Measurements from ENCODE around the gene COMTD1.

COMTD1 gene

GRCh38 chr10:75231672-75232581, 3.8 kb downstream of the COMTD1 start:
- POLR2A ChIA-PET: interaction anchor here (0.6 to 2.1 kb wide), 7 partner anchors 8 to 1366 kb away, joined by 3 to 10 read pairs (median 4); partner anchors contain the start of gene SAMD8
- H3K9me3 ChIP-seq (ENCODE audit: control insufficient read depth, insufficient read depth, low read depth, low read length): no peaks in the 10 kb centered on the region
- no peak overlapping the region for H3K27ac ChIP-seq (ENCODE audit: extremely low read depth, low read depth, low read length)
- CTCF ChIA-PET: interaction anchor here (0.7 to 3.4 kb wide), 11 partner anchors 9 to 92 kb away, joined by 3 to 28 read pairs (median 6); no protein-coding TSS in a partner anchor
- H3K36me3 ChIP-seq (ENCODE audit: control insufficient read depth in 2 of 2, insufficient read depth in 1 of 2, low read length in 2 of 2): peaks cover 8 to 63% of the 10 kb centered on the region in 2 experiments
- no peaks in the 10 kb centered on the region; the same call in 1 of the 2 replicates for H3K4me1 ChIP-seq (ENCODE audit: control insufficient read depth, insufficient read depth, low read length)
- H3K4me3 ChIP-seq (ENCODE audit: low read depth, low read length): no peak overlapping the region
- TF ChIP-seq ZNF404 (tag by site-specific recombination; IDR thresholded peaks at IDR 0.05) (no peak), PBX3 (CRISPR knock-in tag; IDR thresholded peaks at IDR 0.05) (no peak), ZBTB1 (tag by site-specific recombination; IDR thresholded peaks at IDR 0.05) (no peak), ZSCAN23 (tag by site-specific recombination; IDR thresholded peaks at IDR 0.05) (no peak), ZNF548 (tag by site-specific recombination; IDR thresholded peaks at IDR 0.05) (no peak), ZNF214 (tag by site-specific recombination; IDR thresholded peaks at IDR 0.05; ENCODE audit: borderline replicate concordance) (no peak), KLF10 (tag by site-specific recombination; IDR thresholded peaks at IDR 0.05) (no peak), PATZ1 (tag by site-specific recombination; IDR thresholded peaks at IDR 0.05) (no peak), SP7 (tag by site-specific recombination; IDR thresholded peaks at IDR 0.05) (no peak), SCRT2 (tag by site-specific recombination; IDR thresholded peaks at IDR 0.05) (no peak), ZNF677 (tag by site-specific recombination; IDR thresholded peaks at IDR 0.05) (no peak), ZBTB44 (tag by site-specific recombination; IDR thresholded peaks at IDR 0.05) (no peak)

- peaks cover 15 to 75% of the 10 kb centered on the region in 2 experiments for H3K36me3 ChIP-seq (ENCODE audit: control insufficient read depth in 2 of 2, insufficient read depth in 1 of 2, low read length in 2 of 2)
- no peak overlapping the region for H3K27ac ChIP-seq (ENCODE audit: extremely low read depth, low read depth, low read length)
- H3K4me3 ChIP-seq (ENCODE audit: low read depth, low read length): no peak overlapping the region
- POLR2A ChIA-PET: interaction anchor here (0.6 to 1.5 kb wide), 5 partner anchors 14 to 1027 kb away, joined by 3 to 6 read pairs (median 4); partner anchors contain the start of gene VDAC2
- CTCF ChIA-PET: interaction anchor here (0.6 to 3.4 kb wide), 21 partner anchors 8 to 1769 kb away, joined by 3 to 28 read pairs (median 4); no protein-coding TSS in a partner anchor
- H3K9me3 ChIP-seq (ENCODE audit: control insufficient read depth, insufficient read depth, low read depth, low read length): no peaks in the 10 kb centered on the region
- H3K4me1 ChIP-seq (ENCODE audit: control insufficient read depth, insufficient read depth, low read length): peaks cover 5% of the 10 kb centered on the region; the same call in 1 of the 2 replicates
- TF ChIP-seq ZNF112 (tag by site-specific recombination; IDR thresholded peaks at IDR 0.05): no peak
- peak; percentile 76 for TF ChIP-seq CTCF (tag by site-specific recombination; IDR thresholded peaks at IDR 0.05)
- TF ChIP-seq PRDM10 (tag by site-specific recombination; IDR thresholded peaks at IDR 0.05): no peak
- no peak for TF ChIP-seq ZNF174 (tag by site-specific recombination; IDR thresholded peaks at IDR 0.05)
- no peak for TF ChIP-seq ZNF621 (tag by site-specific recombination; IDR thresholded peaks at IDR 0.05)
- no peak for TF ChIP-seq KLF8 (tag by site-specific recombination; IDR thresholded peaks at IDR 0.05)
- peak; percentile 29; the same call in 1 of the 2 replicates for TF ChIP-seq SP7 (tag by site-specific recombination; IDR thresholded peaks at IDR 0.05)
- no peak for TF ChIP-seq ZSCAN30 (tag by site-specific recombination; IDR thresholded peaks at IDR 0.05)
- no peak for TF ChIP-seq ZNF423 (tag by site-specific recombination; IDR thresholded peaks at IDR 0.05)
Observed at GRCh38 chr10:75230600-75231038, 5.1 kb downstream of the COMTD1 start.

Measured in HEK293 (cell line).